OCI-LY1 (cell line): Measurements from ENCODE around the gene SH3D21.

Experiments used
- H2AFZ ChIP-seq: fragments of 200-600 bp; sonication (generic), shearing (Covaris generic); 2 replicates; pipeline ENCODE4 v1.6.0; 2014; ENCODE audit warnings: antibody characterized with exemption, mild to moderate bottlenecking, low read length
- H3F3A ChIP-seq: fragments of 200-600 bp; sonication (generic), shearing (Covaris generic); 2 replicates; pipeline ENCODE4 v1.6.0; 2014; ENCODE audit warnings: mild to moderate bottlenecking, antibody characterized with exemption, low read length, moderate library complexity; ENCODE audit not compliant: insufficient read depth
- H3K27ac ChIP-seq: fragments of 200-600 bp; sonication (generic); 2 replicates; pipeline ENCODE4 v1.5.1; 2014; ENCODE audit warnings: low read length, mixed run types, mild to moderate bottlenecking, low read depth; ENCODE audit not compliant: poor library complexity, severe bottlenecking
- H3K27me3 ChIP-seq: fragments of 200-600 bp; sonication (generic); 2 replicates; pipeline ENCODE4 v1.6.0; 2014; ENCODE audit warnings: antibody characterized with exemption, mild to moderate bottlenecking, low read length, moderate library complexity; ENCODE audit not compliant: insufficient read depth
- H3K36me3 ChIP-seq: fragments of 200-600 bp; sonication (generic); 2 replicates; pipeline ENCODE4 v1.6.1; 2014; ENCODE audit warnings: mild to moderate bottlenecking, antibody characterized with exemption, low read length, moderate library complexity, mixed read lengths; ENCODE audit not compliant: insufficient read depth
- H3K4me1 ChIP-seq: fragments of 200-600 bp; sonication (generic); 2 replicates; pipeline ENCODE4 v1.5.1; 2014; ENCODE audit warnings: mild to moderate bottlenecking, low read length, moderate library complexity; ENCODE audit not compliant: insufficient read depth, severe bottlenecking
- H3K4me2 ChIP-seq: fragments of 200-600 bp; sonication (generic), shearing (Covaris generic); 2 replicates; pipeline ENCODE4 v1.6.1; 2014; ENCODE audit warnings: low read length
- H3K4me3 ChIP-seq: fragments of 200-600 bp; sonication (generic); 2 replicates; pipeline ENCODE4 v1.5.1; 2014; ENCODE audit warnings: low read length, low read depth, mild to moderate bottlenecking, mixed read lengths; ENCODE audit not compliant: poor library complexity, severe bottlenecking
- H3K79me2 ChIP-seq: fragments of 200-600 bp; shearing (Covaris generic); 2 replicates; pipeline ENCODE4 v1.6.1; 2016; ENCODE audit warnings: mixed run types, low read length, mixed read lengths; ENCODE audit not compliant: insufficient read depth
- H3K9ac ChIP-seq: fragments of 200-600 bp; sonication (generic), shearing (Covaris generic); 2 replicates; pipeline ENCODE4 v1.6.1; 2014; ENCODE audit warnings: mild to moderate bottlenecking, low read length, mixed read lengths
- H3K9me2 ChIP-seq: fragments of 200-600 bp; sonication (generic), shearing (Covaris generic); 2 replicates; pipeline ENCODE4 v1.6.1; 2014; ENCODE audit warnings: low read depth, mild to moderate bottlenecking, low read length, mixed read lengths
- H3K9me3 ChIP-seq: fragments of 200-600 bp; shearing (Covaris generic); 2 replicates; pipeline ENCODE4 v1.6.1; 2014; ENCODE audit warnings: low read length, mixed read lengths
- H4K20me1 ChIP-seq: fragments of 200-600 bp; sonication (generic), shearing (Covaris generic); 2 replicates; pipeline ENCODE4 v1.6.0; 2016; ENCODE audit warnings: mild to moderate bottlenecking, low read length; ENCODE audit not compliant: insufficient read depth
- EZH2 ChIP-seq: fragments of 200-600 bp; sonication (generic), shearing (Covaris generic); IDR thresholded peaks from 2 replicates; pipeline ENCODE4 v1.8.0; 2017; ENCODE audit warnings: borderline replicate concordance, mixed run types, mild to moderate bottlenecking, antibody characterized with exemption, low read length, moderate library complexity, mixed read lengths
- TF ChIP-seq, protein P1 (sequence below): fragments of 200-600 bp; sonication (generic), shearing (Covaris generic); IDR thresholded peaks from 2 replicates; pipeline ENCODE4 v1.5.1; 2017; ENCODE audit warnings: mild to moderate bottlenecking, antibody characterized with exemption, low read length, moderate library complexity, mixed read lengths

The SH3D21 gene

GRCh38 chr1:36304970-36305914, 926 bp upstream of the SH3D21 start:
- Histone ChIP-seq H3K9me3 (no peaks in the 10 kb centered on the region), H3K27me3 (no peaks in the 10 kb centered on the region), H3K27ac (peak overlapping the region; percentile 50), H3K79me2 (no peaks in the 10 kb centered on the region), H3K4me1 (peaks cover 44% of the 10 kb centered on the region), H3K9ac (no peak overlapping the region; the same call in 1 of the 2 replicates), H3K4me2 (peak overlapping the region; percentile 68; the same call in 1 of the 2 replicates), H2AFZ (no peak overlapping the region), H4K20me1 (no peaks in the 10 kb centered on the region), H3F3A (no peaks in the 10 kb centered on the region), H3K9me2 (no peaks in the 10 kb centered on the region), H3K36me3 (peaks cover 55% of the 10 kb centered on the region), H3K4me3 (peak overlapping the region; percentile 62)
- TF ChIP-seq, protein P1, sequence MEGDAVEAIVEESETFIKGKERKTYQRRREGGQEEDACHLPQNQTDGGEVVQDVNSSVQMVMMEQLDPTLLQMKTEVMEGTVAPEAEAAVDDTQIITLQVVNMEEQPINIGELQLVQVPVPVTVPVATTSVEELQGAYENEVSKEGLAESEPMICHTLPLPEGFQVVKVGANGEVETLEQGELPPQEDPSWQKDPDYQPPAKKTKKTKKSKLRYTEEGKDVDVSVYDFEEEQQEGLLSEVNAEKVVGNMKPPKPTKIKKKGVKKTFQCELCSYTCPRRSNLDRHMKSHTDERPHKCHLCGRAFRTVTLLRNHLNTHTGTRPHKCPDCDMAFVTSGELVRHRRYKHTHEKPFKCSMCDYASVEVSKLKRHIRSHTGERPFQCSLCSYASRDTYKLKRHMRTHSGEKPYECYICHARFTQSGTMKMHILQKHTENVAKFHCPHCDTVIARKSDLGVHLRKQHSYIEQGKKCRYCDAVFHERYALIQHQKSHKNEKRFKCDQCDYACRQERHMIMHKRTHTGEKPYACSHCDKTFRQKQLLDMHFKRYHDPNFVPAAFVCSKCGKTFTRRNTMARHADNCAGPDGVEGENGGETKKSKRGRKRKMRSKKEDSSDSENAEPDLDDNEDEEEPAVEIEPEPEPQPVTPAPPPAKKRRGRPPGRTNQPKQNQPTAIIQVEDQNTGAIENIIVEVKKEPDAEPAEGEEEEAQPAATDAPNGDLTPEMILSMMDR, result no peak
- TF ChIP-seq EZH2, result no peak

GRCh38 chr1:36305915-36306209, 306 bp upstream of the SH3D21 start:
- H4K20me1 ChIP-seq, result no peaks in the 10 kb centered on the region

GRCh38 chr1:36306902-36307456, 811 bp downstream of the SH3D21 start:
- Histone ChIP-seq H3K36me3 (peaks cover 45% of the 10 kb centered on the region), H3F3A (no peaks in the 10 kb centered on the region), H4K20me1 (no peaks in the 10 kb centered on the region), H3K79me2 (no peaks in the 10 kb centered on the region), H3K27ac (no peak overlapping the region), H3K4me2 (peak overlapping the region; percentile 68), H3K9me3 (no peaks in the 10 kb centered on the region), H3K27me3 (no peaks in the 10 kb centered on the region), H3K4me1 (peaks cover 44% of the 10 kb centered on the region), H3K9me2 (no peaks in the 10 kb centered on the region), H3K9ac (peak overlapping the region; percentile 74), H2AFZ (no peak overlapping the region), H3K4me3 (peak overlapping the region; percentile 62)
- TF ChIP-seq EZH2, result no peak
- TF ChIP-seq, protein P1, result no peak

More at GRCh38 chr1:36305915-36306209, 306 bp upstream of the SH3D21 start:
- peak overlapping the region; percentile 62 for H3K4me3 ChIP-seq
- H3K27ac ChIP-seq, result peak overlapping the region; percentile 50
- peaks cover 44% of the 10 kb centered on the region for H3K4me1 ChIP-seq
- no peaks in the 10 kb centered on the region for H3K79me2 ChIP-seq
- TF ChIP-seq EZH2, result no peak
- TF ChIP-seq, protein P1, result no peak
- no peaks in the 10 kb centered on the region for H3K9me3 ChIP-seq
- H3F3A ChIP-seq, result no peaks in the 10 kb centered on the region
- H3K9me2 ChIP-seq, result no peaks in the 10 kb centered on the region
- H2AFZ ChIP-seq, result no peak overlapping the region
- peaks cover 55% of the 10 kb centered on the region for H3K36me3 ChIP-seq
- peak overlapping the region; percentile 68; the same call in 1 of the 2 replicates for H3K4me2 ChIP-seq
- H3K27me3 ChIP-seq, result no peaks in the 10 kb centered on the region
- H3K9ac ChIP-seq, result no peak overlapping the region; the same call in 1 of the 2 replicates
